Renal cortex interstitium (tissue), 11 donors: ENCODE data around the gene GLI3. TPM values are rescaled to one million over a fixed set of nuclear protein-coding genes. Genes with fewer than 3 reads are reported as not detected.

ENCODE experiments used
- DNase-seq, 11 donors: peaks; one replicate each; pipeline ENCODE4 v3.0.0-alpha.2; 2013; ENCODE audit warnings: low read depth in 9 of 11, low spot score in 4 of 11; ENCODE audit errors: extremely low read depth in 1 of 11
- polyA plus RNA-seq, 3 donors: library from polyadenylated mRNA; unstranded; fragments of 120-200 nt; gene quantifications; one replicate each; pipeline ENCODE4 v1.2.1, GENCODE V29; 2013; ENCODE audit not compliant: insufficient read length in 3 of 3

The GLI3 gene
- polyA plus RNA-seq, 3 donors, result 15.1 to 17.7 (median 16.2) TPM

- DNase-seq, result no peak
Observed at GRCh38 chr7:41938371-41938770, 298.6 kb downstream of the GLI3 start.

- no peak for DNase-seq
Observed at GRCh38 chr7:41933427-41933826, 303.6 kb downstream of the GLI3 start.

DNA sequence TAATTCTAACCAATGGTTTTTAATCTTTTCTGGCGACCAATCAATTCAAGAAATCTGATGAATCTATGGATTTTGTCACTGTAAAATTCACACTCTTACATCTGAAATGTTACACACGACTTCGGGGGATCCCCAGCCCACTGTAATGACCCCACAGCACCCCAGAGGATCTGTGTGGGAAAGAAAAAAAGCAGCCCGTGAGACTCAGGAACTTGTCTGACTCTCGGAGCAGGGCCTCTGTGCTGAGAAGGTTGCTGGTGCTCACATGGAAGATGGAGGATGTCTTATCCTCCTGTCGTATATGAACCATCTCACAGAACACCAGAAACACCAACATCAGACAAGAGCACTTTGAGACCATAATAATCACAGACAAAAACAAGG is 305.8 kb downstream of the GLI3 start:
- DNase-seq, result no peak

DNA sequence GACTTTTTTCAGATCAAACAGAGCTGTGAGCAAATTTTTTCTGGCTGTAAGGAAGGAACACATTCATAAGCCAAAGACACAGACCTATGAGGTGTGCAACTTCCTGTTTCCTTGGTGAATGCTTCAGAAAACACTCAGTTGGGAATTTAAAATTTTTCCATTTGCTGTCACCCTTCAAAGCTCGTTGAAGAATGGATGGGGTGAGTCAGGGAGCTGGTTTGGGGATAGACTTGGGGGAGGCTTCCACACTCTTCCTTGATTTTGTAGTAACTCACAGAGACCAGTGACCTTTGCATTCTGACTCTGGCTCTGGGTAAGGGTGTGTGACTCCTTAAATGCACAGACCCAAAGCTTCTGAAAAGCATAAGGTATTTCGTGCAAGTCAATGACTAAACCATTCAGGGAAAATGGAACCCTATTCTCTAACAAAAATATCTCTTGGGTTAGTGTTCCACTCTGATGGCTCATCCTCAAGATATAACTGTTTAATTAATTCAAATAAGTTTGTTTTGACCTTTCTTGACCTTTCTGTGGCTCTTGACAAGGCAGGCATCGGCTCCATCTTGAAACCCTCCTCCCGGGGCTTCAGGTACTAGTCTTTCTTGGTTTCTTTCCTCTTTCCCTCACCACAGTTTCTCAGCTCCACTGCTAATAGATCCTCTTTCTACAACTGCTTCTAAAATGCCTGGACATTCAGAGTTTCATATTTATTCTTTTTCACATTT is 306.3 kb downstream of the GLI3 start:
- DNase-seq, result no peak

DNA sequence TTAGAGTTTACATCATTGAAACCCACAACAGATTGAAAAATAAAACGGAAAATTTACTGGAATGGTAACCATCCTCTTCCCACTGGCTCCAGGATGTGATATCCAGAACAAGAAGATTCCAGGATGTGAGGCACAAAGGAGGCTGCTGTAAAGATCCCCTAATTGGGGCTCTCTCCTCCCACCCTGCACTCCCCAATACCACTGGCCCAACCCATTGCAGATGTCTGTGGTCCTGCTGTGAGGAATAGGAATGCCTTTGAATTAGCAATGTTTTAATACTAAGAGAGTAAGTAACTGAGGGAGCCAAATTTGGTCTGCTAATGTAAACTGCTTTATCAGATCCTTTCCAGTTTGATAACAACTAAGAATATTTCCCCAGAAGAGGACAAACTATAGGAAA is 308.2 kb downstream of the GLI3 start:
- DNase-seq, result no peak

- DNase-seq, result no peak
Observed at GRCh38 chr7:41928166-41928565, 308.8 kb downstream of the GLI3 start.

DNA sequence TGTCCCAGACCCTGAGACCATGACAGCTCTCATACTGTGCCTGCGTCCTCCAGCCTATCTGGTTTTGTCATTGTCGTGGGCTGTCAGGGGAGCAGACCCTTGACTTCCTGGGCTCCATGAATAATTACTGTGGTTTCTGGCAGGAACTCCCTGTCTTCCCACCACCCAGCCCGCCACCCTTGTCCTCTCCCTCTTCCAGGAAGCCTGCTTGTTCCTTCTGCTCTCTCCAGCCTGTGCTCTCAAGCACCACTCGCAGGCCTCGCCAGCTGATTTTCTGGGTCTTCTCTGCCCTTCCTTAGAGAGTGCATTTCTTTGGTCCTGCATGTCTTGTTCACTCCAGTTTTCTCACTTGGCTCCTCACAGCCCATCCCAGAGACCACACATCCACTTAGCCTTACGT is 309.6 kb downstream of the GLI3 start:
- DNase-seq, result no peak

DNA sequence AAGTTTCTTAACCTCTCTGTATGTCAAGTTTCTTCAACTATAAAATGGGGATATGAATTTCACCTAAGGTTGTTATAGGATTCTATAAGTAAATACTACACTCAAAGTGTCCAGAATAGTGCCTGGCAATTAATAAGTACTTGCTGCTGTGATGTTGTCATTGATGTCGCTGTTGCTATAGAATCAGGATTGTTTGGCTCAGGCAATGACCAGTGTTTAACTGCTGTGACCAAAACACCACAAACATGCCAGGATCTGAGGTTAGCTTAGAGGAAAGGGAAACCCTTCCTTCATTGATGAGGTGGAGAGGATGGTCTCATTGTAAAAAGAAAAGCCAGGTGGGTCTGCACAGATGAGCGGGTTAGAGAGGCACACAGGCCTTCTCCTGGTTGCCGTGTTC is 311.1 kb downstream of the GLI3 start:
- no peak for DNase-seq

- no peak for DNase-seq
Observed at GRCh38 chr7:41924796-41925195, 312.2 kb downstream of the GLI3 start.

- DNase-seq, result no peak
Observed at GRCh38 chr7:41922373-41922772, 314.6 kb downstream of the GLI3 start.

- DNase-seq, result no peak
Observed at GRCh38 chr7:41921453-41921981, 315.5 kb downstream of the GLI3 start.

GRCh38 chr7:41918597-41918996 is 318.4 kb downstream of the GLI3 start:
- DNase-seq, result no peak

GRCh38 chr7:41916450-41916927 is 320.5 kb downstream of the GLI3 start:
- peak in 7 of 11 donors; percentile 4 to 23 (median 18) for DNase-seq

DNA sequence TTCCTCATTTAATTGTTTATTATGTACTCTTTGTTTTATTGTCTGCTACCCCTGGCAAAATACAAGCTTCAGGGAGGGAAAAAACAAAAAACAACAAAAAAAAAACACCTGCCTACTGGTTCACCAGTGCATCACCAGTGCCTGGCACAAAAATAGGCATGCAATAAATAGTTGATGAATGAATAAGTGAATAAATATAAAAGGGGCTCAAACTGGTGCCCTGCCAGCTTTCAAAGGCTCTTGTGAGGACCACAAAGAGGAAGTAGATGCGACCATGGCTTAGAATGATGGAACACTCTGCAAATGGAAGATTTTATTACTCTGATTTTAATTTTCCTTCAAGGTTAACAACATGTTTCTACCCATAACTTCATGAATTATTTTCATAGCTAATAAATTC is 321.1 kb downstream of the GLI3 start:
- DNase-seq, result no peak

DNA sequence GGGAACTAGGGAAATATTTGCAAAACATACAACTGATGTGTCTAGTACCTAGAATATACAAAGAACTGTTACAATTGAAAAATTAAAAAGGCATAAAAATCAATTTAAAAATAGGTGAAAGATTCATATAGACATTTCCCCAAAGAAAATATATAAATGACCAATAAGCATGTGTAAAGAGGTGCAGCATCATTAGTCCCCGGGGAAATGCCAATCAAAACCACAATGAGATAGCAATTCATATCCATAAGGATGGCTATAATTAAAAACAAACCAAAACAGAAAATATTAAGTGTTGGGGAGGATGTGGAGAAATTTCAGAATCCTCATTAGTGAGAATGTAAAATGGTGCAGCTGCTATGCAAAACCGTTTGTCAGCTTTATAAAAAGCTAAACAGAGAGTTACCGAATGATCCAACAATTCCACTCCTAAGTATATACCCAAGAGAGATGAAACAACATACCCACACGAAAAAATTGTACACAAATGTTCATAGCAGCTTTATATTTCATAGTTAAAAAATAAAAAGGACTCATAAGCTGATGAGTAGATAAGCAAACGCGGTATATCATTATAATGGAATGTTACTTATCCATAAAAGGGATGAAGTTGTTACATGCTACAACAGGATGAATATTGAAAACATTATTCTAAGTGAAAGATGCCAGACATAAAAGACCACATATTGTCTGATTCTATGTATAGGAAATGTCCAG is 324.0 kb downstream of the GLI3 start:
- DNase-seq, result no peak

GRCh38 chr7:41912426-41912825 is 324.6 kb downstream of the GLI3 start:
- no peak for DNase-seq

GRCh38 chr7:41911792-41912191 is 325.2 kb downstream of the GLI3 start:
- DNase-seq, result no peak
